GM21367 (cell line): ENCODE measurements around the gene DUSP16.
"Not testable (repeated sequence)": the region's sequence is repeated elsewhere in the genome, so short reads cannot be mapped to it uniquely, and the experiment has no call there.

Source experiments
- ATAC-seq: cut with Tn5 transposase; IDR thresholded peaks from one replicate; pipeline ENCODE4 v1.9.1; 2021; ENCODE audit not compliant: unreplicated experiment

The DUSP16 gene

GRCh38 chr12:12471982-12472961 is 90.4 kb downstream of the DUSP16 start:
- not testable (repeated sequence) for ATAC-seq

GRCh38 chr12:12470751-12471306 is 91.8 kb downstream of the DUSP16 start:
- no peak for ATAC-seq

- no peak for ATAC-seq
These were observed 93.3 kb downstream of the DUSP16 start for GRCh38 chr12:12469386-12469785.

GRCh38 chr12:12468575-12468974 is 94.1 kb downstream of the DUSP16 start:
- no peak for ATAC-seq

DNA sequence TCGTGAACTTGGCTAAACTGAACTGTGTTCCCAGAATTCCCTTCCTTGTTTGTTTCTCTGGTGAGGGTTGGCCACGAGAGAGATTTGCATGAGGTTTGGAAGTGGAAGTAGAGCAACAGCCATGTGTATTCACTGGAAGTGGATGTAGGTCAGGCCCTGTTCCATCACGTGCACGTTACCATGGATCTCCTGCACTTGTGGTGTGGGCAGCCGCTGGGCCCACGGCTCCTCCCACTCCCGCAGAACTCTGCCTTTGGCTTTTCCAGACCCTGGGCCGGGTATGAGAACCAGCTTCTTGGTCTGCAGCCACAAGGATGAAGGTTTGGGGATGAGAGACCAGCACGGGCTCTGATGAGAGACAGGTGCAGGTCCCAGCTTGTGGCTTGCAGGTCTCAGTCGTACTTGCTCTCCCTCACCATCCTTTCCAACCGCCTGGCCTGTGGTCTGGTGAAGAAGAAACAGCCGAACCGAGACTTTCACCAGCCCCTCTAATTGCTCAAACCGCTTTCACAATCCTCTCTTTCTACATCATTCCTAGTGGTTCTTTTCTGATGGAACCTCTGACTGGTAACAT is 94.9 kb downstream of the DUSP16 start:
- ATAC-seq = no peak

DNA sequence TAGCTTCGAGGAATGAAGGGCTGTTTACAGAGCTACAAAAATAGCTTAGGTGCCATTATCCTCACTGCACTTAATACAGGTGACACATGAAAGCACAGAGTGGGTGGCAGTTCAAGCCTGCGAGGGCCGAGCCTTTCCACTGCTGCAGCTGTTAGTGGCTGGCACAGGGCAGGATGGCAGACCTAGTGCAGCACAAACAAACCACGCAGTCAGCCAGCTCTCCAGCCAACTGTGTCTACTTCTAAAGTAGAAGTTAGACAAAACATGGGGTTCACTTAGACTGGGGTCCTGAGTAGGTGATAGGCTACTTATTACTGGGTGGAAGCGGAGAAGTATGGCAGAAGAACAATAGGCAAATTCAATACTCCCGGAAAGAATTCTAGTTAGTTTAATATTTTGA is 95.4 kb downstream of the DUSP16 start:
- ATAC-seq = no peak

- no peak for ATAC-seq
These were observed 96.5 kb downstream of the DUSP16 start for GRCh38 chr12:12466157-12466556.

GRCh38 chr12:12465522-12465921 is 97.1 kb downstream of the DUSP16 start:
- no peak for ATAC-seq

- ATAC-seq = no peak
These were observed 100.7 kb downstream of the DUSP16 start for GRCh38 chr12:12461923-12462315.

- ATAC-seq = no peak
These were observed 101.4 kb downstream of the DUSP16 start for GRCh38 chr12:12460935-12461922.

GRCh38 chr12:12456637-12457036 is 106.0 kb downstream of the DUSP16 start:
- ATAC-seq = no peak

DNA sequence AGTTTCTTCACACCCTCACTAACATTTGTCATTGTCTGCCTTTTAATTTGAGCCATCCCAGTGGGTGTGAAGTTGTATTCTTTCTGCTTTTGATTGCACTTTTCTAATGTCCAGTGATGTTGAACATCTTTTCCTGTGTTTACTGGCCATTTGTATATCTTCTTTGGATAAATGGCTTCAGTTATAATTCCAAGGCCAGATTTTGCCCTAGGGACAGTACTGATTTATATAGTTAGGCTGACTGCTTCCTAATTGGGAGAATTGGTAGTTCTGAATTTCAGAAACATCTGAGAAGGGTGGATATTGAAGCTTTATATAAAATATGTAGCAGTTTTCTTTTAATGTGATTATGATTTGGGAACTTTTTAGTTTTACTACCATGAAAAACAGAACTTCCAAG is 108.3 kb downstream of the DUSP16 start:
- ATAC-seq = no peak

- ATAC-seq = no peak
These were observed 109.0 kb downstream of the DUSP16 start for GRCh38 chr12:12453635-12454034.

DNA sequence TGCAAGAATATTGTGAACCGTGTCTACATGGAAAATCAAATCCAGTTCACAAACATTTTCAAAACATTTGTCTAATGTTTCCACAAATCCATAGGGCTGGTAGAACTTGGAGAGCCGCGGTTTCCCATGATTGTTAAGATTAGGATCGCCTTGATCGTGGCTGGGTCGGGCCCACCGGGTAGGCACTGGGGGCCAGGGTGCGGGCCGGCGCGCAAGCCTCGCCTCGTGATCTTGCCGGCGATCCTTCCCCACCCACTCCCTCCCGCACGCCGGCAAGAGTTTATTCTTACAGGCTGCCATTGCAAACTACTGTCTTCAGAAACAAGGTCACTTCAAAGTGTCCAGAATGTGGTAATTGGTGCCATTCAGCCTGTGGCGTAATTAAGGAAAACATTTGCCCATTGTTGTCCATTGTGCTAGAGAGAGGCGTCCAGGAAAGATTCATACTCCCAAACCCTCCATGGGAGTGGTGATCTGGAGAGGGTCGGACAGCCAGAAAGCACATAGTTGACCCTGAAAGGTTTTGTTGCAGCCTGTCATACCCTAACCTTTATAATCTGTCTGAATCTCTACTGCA is 110.2 kb downstream of the DUSP16 start:
- ATAC-seq = no peak

DNA sequence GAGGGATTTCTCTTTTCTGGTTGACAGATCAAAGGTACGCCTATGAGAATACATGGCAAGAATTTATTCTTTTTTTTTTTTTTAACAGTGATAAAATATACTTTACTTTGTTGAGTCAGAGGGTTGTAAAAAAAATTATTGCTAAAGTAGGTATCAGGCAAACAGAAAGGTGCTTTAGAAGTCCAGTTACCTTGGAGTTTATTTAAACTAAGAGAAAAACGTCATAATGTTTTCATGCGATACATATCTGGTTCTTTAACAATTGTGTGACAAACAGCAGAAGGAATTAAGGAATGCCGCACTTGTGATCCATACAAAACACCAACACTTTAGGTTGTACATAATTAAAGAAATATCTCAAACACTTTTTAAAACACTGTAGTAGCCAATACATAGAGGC is 111.6 kb downstream of the DUSP16 start:
- ATAC-seq = no peak

GRCh38 chr12:12450043-12450471 is 112.6 kb downstream of the DUSP16 start:
- no peak for ATAC-seq

GRCh38 chr12:12449533-12450025 is 113.1 kb downstream of the DUSP16 start:
- no peak for ATAC-seq

GRCh38 chr12:12447837-12448236 is 114.8 kb downstream of the DUSP16 start:
- ATAC-seq = no peak

DNA sequence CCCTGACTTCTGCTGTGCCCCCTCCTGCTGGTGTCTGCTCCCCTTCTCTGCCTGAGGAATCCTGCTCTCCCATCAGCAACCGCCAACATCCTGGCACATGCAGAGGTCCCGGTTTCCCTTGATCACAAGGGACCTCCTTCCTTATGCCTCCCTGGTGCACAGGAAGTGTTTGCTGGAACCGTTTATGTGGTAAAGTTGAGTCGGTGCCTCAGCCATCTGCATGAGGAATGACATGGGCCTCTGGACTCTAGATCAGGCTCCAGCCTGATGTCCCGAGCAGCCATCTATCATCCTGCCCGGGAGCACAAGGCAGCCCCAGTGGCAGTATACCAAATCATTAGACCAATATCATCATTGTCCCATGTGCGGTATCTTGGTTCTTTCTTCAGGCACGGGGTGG is 115.4 kb downstream of the DUSP16 start:
- ATAC-seq = no peak

GRCh38 chr12:12446786-12447185 is 115.9 kb downstream of the DUSP16 start:
- ATAC-seq = no peak
